GM21515 (cell line): ENCODE results near the gene ABCD2.
"Not testable (repeated sequence)": the region's sequence is repeated elsewhere in the genome, so short reads cannot be mapped to it uniquely, and the experiment has no call there.

Source experiments
- ATAC-seq: cut with Tn5 transposase; IDR thresholded peaks from one replicate; pipeline ENCODE4 v1.9.1; 2021; ENCODE audit not compliant: unreplicated experiment

The ABCD2 gene

GRCh38 chr12:39619660-39620433, at the start of gene ABCD2:
Gene ABCD2, minus strand, starts transcription at chr12:39619803. Its CDS starts 188 bp downstream, at chr12:39619615.
- peak; percentile 74 for ATAC-seq

- ATAC-seq = no peak
Measured at GRCh38 chr12:39660101-39660500, 40.5 kb upstream of the ABCD2 start.

DNA sequence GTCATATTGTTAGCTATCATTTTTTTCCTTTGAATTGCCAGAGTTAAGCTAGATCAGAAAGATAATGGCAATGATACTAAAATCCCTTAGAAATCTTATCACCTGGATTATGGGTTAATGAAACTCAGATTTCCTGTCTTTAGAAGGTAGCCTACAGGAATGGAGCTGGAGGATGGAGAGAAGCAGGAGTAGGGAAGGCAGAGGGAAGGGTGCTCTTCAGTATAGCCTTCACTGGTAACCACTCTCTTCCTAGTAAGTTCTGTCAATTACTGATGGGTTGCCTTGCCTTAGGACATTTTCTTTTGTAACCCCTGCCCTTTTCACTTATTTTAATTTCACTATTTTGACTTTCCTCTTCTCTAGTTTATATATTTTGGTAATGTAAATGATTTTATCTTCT, 27.8 kb upstream of the ABCD2 start:
- no peak for ATAC-seq

DNA sequence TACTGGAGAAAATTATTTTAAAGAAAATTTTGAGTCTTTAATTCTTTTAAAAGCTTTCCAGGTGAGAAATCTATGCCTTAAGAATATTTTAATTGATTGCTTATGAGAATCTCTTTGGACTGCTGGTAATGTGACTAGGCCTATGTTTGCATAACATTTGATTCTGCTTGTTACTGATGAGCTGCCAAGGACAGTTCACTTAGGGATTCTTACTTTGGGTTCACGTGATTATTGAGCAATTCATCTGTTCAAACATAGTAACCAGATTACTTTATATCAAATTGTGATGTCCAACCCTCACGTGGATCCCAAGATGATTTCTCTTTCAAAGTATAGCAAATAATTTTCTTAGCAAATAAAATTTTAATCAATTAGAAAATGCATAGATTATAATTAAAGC, 27.4 kb upstream of the ABCD2 start:
- no peak for ATAC-seq

GRCh38 chr12:39643052-39643451, 23.4 kb upstream of the ABCD2 start:
- ATAC-seq = no peak

GRCh38 chr12:39638840-39639239, 19.2 kb upstream of the ABCD2 start:
- no peak for ATAC-seq

GRCh38 chr12:39638178-39638577, 18.6 kb upstream of the ABCD2 start:
- ATAC-seq = no peak

GRCh38 chr12:39632670-39633069, 13.1 kb upstream of the ABCD2 start:
- ATAC-seq = no peak

- no peak for ATAC-seq
Measured at GRCh38 chr12:39628836-39629235, 9.2 kb upstream of the ABCD2 start.

- ATAC-seq = no peak
Measured at GRCh38 chr12:39627914-39628313, 8.3 kb upstream of the ABCD2 start.

DNA sequence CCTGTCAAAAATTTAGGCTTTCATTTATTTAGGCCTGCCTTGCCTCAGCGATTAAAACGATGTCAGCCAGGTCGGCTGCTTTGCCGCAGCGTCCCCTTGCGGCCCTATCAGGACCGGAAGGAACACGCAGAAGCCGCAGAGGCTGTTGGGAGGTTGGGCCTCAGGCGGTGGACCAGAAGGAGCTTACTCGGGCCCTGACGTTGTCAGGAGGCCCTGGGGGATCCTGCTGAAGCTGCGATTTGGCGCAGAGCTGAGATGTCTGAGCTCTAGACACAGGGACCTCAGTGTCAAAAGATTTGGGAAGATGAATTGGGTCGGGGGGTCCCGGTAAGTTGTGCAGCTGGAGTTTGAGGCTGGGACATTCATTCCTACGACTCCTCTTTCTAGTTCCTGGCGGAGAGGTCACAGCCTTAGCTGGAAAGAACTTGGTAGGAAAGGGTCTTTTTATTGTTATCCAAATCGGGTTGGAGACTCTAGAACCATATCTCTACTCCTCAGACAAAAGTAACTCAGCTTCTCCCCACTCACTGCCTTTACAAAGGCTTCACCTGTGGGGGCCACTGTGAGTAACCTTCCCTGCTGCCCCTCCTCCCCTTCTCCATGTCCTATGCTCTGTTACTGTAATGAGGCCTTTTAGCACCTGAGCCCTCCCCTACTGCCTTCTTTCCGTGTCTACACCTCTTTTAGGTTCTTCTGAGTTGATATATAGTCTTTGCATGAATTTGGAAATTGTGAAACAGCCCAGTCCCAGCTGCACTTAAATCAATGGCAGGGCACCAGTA, 6.6 kb upstream of the ABCD2 start:
- no peak for ATAC-seq

DNA sequence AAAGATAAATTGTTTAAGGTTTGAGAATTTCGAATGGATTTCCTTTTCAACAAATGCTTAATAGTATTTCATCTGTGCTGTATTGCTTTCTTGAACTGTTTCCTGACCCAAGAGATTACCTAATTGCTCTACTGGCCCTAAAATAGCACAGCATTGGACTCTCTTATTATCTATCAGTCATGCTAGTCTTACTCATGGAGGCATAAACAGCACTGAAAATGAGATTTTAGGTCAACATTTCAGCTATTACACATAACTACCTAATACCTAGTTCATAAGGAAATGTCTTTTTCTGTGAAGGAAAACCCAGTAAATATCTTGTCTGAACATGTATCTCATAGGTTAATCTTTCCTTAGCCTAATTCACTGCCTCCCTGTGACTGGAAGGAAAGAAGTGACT, 4.3 kb upstream of the ABCD2 start:
- ATAC-seq = no peak

- not testable (repeated sequence) for ATAC-seq
Measured at GRCh38 chr12:39623160-39623559, 3.6 kb upstream of the ABCD2 start.

GRCh38 chr12:39622306-39622705, 2.7 kb upstream of the ABCD2 start:
- ATAC-seq = no peak

DNA sequence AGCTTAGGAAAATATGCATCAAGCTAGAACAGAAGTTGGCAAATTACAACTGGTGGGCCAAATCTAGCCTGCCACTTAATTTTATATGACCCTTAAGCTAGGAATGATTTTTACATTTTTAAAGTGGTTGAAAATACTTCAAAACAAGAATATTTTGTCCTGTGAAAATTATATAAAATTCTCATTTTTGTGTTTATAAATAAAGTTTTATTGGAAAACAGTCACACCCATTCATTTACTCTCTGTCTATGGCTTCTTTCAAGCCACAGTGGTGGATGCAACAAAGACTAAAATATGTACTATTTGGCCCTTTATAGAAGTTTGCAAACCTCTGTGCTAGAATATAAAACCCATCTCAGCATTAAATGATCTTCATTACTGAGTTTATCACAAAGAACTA, 2.1 kb upstream of the ABCD2 start:
- no peak for ATAC-seq

GRCh38 chr12:39620659-39621658, 1.4 kb upstream of the ABCD2 start:
- peak; percentile 37 for ATAC-seq

- ATAC-seq = peak; percentile 20
Measured at GRCh38 chr12:39619316-39619659, 315 bp downstream of the ABCD2 start.

GRCh38 chr12:39618701-39619100, 902 bp downstream of the ABCD2 start:
- ATAC-seq = no peak

DNA sequence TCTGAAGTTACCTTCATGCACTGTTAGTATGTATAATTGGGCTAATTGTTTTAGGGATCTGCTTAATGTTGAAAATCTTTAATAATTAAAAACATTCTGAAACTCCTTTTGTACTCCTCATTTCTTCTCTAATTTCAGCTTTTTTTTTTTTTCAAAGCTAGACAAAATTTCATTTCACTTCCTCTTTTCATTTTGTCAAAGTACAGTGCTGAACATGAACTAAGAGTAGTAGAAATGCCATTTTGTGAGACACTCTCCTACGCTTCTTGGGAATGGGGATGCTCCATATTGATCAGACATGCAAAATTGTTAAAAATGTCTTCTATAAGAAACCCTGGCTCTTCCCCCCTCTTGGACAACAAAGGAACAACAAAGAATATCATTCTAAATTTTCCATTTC, 1.7 kb downstream of the ABCD2 start:
- peak; percentile 21 for ATAC-seq

DNA sequence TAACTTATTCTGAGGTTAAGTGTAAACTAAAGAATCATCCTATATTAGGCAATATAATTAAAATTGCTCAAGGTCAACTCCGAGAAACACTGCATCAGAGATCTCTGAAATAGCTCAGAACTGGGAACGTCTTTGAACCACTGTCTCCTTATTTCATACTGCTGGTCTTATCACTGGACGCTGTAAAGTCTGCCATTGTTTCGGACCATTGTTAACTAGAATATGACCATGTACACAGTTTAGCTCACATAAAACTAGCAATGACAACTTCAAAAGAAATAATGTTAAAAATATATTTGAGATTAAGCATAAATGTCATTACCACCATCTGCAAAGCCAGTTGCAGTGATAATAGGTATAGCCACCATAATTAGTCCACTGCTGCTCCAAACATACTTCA, 2.9 kb downstream of the ABCD2 start:
- ATAC-seq = no peak

DNA sequence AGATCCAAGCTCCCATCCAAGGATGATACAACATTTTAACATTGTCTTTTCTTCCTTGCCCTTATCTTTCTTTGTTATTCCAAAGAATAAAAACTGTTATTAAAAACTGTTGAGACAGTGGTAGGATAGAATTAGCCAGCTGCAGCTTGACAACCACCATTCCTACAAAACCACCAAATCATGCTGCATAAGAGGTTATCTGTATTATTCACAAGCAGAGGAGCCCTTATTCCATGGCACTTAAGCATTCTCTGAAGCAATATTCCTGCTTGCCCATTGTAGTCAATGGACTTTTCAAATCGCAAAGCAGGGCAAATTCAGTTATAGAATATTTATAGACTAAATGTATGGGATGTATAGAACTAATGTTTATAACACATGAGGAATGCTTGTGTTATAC, 3.4 kb downstream of the ABCD2 start:
- no peak for ATAC-seq
